Nephron progenitor cell (in vitro differentiated cells): ENCODE results near the gene IL17C.

Source experiments
- DNase-seq: peaks from one replicate; pipeline ENCODE4 v3.0.0; 2021
- H3K27ac Mint-ChIP-seq: 2 replicates; pipeline ENCODE4 v1.8.0; 2021; ENCODE audit warnings: mild to moderate bottlenecking, moderate library complexity, mixed read lengths
- H3K27me3 Mint-ChIP-seq: 2 replicates; pipeline ENCODE4 v1.8.0; 2021; ENCODE audit warnings: mild to moderate bottlenecking, low read depth, mixed read lengths; ENCODE audit not compliant: poor library complexity
- H3K36me3 Mint-ChIP-seq: 2 replicates; pipeline ENCODE4 v1.8.0; 2021; ENCODE audit warnings: low read depth, mixed read lengths
- H3K4me1 Mint-ChIP-seq: 2 replicates; pipeline ENCODE4 v1.8.0; 2021; ENCODE audit warnings: mixed read lengths
- H3K4me3 Mint-ChIP-seq: 2 replicates; pipeline ENCODE4 v1.8.0; 2021; ENCODE audit warnings: mild to moderate bottlenecking, moderate library complexity, mixed read lengths
- H3K9me3 Mint-ChIP-seq: 2 replicates; pipeline ENCODE4 v1.8.0; 2021; ENCODE audit warnings: mild to moderate bottlenecking, moderate library complexity, mixed read lengths
- CTCF ChIP-seq: fragments of 200-600 bp; sonication (generic); IDR thresholded peaks from 2 replicates; pipeline ENCODE4 v1.5.0; 2021; ENCODE audit warnings: antibody characterized with exemption

IL17C gene

GRCh38 chr16:88651989-88652761 is 13.8 kb downstream of the IL17C start:
- H3K27me3 Mint-ChIP-seq = peaks cover 5% of the 10 kb centered on the region

GRCh38 chr16:88652762-88653063 is 14.3 kb downstream of the IL17C start:
- Mint-ChIP-seq H3K4me3 (no peak overlapping the region), H3K36me3 (peaks cover 3% of the 10 kb centered on the region), H3K4me1 (peaks cover 13% of the 10 kb centered on the region), H3K9me3 (no peaks in the 10 kb centered on the region), H3K27ac (no peak overlapping the region), H3K27me3 (peaks cover 5% of the 10 kb centered on the region)
- no peak for TF ChIP-seq CTCF
- DNase-seq = no peak

More at GRCh38 chr16:88651989-88652761, 13.8 kb downstream of the IL17C start:
- TF ChIP-seq CTCF = no peak
- Mint-ChIP-seq H3K36me3 (peaks cover 3% of the 10 kb centered on the region), H3K4me3 (no peak overlapping the region), H3K27ac (no peak overlapping the region), H3K4me1 (peaks cover 13% of the 10 kb centered on the region), H3K9me3 (no peaks in the 10 kb centered on the region)
- no peak for DNase-seq

GRCh38 chr16:88653101-88653500 is 14.7 kb downstream of the IL17C start:
- Mint-ChIP-seq H3K4me1 (peaks cover 13% of the 10 kb centered on the region), H3K36me3 (peaks cover 3% of the 10 kb centered on the region), H3K9me3 (no peaks in the 10 kb centered on the region), H3K27me3 (peaks cover 5% of the 10 kb centered on the region), H3K27ac (no peak overlapping the region), H3K4me3 (no peak overlapping the region)
- TF ChIP-seq CTCF = no peak
- no peak for DNase-seq

- Mint-ChIP-seq H3K4me1 (peaks cover 13% of the 10 kb centered on the region), H3K36me3 (peaks cover 3% of the 10 kb centered on the region), H3K27ac (no peak overlapping the region), H3K9me3 (no peaks in the 10 kb centered on the region), H3K4me3 (no peak overlapping the region), H3K27me3 (peaks cover 5% of the 10 kb centered on the region)
- TF ChIP-seq CTCF = no peak
- no peak for DNase-seq
Measured at GRCh38 chr16:88653596-88654362, 15.4 kb downstream of the IL17C start.

- no peak for TF ChIP-seq CTCF
- H3K36me3 Mint-ChIP-seq = no peaks in the 10 kb centered on the region
- H3K27ac Mint-ChIP-seq = no peak overlapping the region
- peaks cover 2% of the 10 kb centered on the region for H3K27me3 Mint-ChIP-seq
- H3K4me1 Mint-ChIP-seq = peaks cover 7% of the 10 kb centered on the region
- no peaks in the 10 kb centered on the region for H3K9me3 Mint-ChIP-seq
- no peak for DNase-seq
- no peak overlapping the region for H3K4me3 Mint-ChIP-seq
Measured at GRCh38 chr16:88654363-88655052, 16.1 kb downstream of the IL17C start.
